Measurements from ENCODE around the gene NCBP1.
"Not testable (repeated sequence)": the region's sequence is repeated elsewhere in the genome, so short reads cannot be mapped to it uniquely, and the experiment has no call there.

Gene NCBP1

DNA sequence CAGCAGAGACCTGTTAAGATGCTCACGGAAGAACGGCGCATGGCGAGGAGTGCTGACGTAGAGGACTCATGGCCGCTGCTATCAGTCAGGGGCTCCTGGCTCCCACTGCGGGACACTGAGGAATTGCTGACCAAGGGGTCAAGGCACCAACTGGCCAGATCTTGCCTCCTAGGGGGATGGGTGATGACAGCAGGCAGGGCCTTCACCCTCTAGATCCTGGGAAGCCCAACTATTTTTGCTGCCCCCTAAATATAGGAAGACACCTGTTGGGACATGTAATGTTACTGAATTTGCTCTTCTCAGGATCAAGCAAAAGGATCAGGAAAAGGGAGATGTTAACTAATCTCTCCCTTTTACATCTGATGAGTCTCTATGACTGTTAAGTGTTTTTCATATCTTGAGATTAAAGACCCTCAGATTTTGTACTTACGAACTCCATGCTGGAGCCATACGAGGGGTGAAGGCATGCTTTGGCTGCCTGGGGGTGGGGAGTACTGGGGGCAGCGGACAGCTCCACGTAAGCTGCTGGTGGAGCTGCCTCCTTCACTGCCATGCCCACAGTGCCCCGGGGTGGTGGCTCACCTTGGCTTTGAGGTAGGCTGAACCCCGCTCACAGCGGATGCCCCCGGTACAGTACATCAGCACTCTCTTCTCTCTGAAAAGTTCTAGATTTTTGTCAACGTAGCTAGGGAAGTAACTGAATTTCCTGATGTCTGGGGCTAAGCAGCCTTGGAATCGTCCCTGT, 28.5 kb upstream of the NCBP1 start:
- no peaks in the 10 kb centered on the region for H3K27me3 Mint-ChIP-seq
- no peaks in the 10 kb centered on the region for H3K9me3 Mint-ChIP-seq
- H3K4me3 Mint-ChIP-seq, result no peak overlapping the region
- no peak overlapping the region for H3K27ac Mint-ChIP-seq
- peaks cover 49% of the 10 kb centered on the region for H3K36me3 Mint-ChIP-seq (ENCODE audit: low read depth)
- no peaks in the 10 kb centered on the region for H3K4me1 Mint-ChIP-seq (ENCODE audit: low read depth)

DNA sequence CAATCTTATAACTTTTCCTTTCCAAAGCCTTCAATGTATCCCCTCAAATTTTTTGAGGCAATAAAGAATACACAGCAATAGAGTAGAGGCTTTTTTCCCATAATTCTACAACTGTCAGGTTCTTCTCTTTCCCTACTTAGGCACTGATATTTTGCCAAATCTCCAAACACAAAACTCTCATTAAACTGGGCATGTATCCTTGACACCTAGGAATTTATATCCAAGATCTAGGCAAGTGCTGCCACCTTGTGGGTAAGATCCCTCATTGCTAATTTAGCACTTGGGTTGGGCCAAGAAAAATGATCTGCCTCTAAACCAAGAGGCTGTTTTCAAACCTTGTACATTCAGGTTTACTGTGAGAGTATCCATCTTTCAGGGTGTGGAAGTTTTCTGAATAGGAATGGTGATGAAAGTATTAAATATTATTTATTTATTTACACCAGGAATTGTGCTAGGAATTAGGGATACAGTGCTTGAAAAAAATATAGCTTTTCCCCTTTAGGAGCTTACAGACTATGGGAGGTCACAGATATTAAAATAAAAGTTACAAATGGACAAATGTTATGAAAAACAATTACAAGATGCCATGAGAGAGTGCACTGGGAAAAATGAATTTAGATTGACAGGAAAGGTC, 18.1 kb upstream of the NCBP1 start:
- H3K27me3 Mint-ChIP-seq, result no peaks in the 10 kb centered on the region

DNA sequence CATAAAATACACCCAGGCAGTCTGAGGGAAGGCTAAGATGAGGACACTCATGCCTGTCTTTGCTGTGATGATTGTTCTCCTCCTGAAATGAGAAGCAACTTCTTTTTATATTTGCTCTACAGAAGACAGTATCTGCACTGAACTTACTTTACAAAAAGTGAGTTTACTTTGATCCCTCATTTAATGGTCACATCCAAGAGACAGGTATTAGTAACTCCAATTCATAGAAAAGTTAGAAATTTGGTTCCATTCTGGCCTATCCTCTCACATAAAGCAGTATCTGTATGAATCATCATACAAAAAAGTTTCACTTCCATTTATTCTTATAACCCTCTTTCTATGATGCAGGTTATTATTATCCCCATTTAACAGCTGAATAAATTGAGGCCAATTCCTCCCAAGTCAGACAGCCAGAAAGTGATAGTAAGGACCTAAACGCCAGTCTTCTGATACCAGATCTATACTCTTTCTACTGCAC, 15.6 kb upstream of the NCBP1 start:
- H3K36me3 Mint-ChIP-seq (ENCODE audit: low read depth), result peaks cover 49% of the 10 kb centered on the region
- no peaks in the 10 kb centered on the region for H3K27me3 Mint-ChIP-seq
- no peaks in the 10 kb centered on the region for H3K9me3 Mint-ChIP-seq
- H3K4me3 Mint-ChIP-seq, result no peak overlapping the region
- H3K4me1 Mint-ChIP-seq (ENCODE audit: low read depth), result peaks cover 16% of the 10 kb centered on the region
- peak overlapping the region; percentile 63 for H3K27ac Mint-ChIP-seq

More for the DNA sequence above, 18.1 kb upstream of the NCBP1 start:
- Mint-ChIP-seq H3K4me1 (ENCODE audit: low read depth) (peaks cover 16% of the 10 kb centered on the region), H3K4me3 (no peak overlapping the region), H3K9me3 (no peaks in the 10 kb centered on the region), H3K27ac (no peak overlapping the region), H3K36me3 (ENCODE audit: low read depth) (peaks cover 42% of the 10 kb centered on the region)

DNA sequence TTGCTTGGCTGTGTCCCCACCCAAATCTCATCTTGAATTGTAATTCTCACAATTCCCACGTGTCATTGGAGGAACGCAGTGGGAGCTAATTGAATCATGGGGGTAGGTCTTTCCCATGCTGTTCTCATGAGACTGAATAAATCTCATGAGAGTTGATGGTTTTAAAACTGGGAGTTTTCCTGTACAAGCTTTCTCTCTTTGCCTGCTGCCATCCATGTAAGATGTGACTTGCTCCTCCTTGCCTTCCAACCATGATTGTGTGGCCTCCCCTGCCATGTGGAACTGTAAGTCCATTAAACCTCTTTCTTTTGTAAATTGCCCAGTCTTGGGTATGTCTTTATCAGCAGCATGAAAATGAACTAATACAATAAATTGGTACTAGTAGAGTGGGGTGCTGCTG, 13.6 kb upstream of the NCBP1 start:
- H3K27ac Mint-ChIP-seq, H3K4me3 Mint-ChIP-seq: not testable (repeated sequence)
- peaks cover 60% of the 10 kb centered on the region for H3K36me3 Mint-ChIP-seq (ENCODE audit: low read depth)

DNA sequence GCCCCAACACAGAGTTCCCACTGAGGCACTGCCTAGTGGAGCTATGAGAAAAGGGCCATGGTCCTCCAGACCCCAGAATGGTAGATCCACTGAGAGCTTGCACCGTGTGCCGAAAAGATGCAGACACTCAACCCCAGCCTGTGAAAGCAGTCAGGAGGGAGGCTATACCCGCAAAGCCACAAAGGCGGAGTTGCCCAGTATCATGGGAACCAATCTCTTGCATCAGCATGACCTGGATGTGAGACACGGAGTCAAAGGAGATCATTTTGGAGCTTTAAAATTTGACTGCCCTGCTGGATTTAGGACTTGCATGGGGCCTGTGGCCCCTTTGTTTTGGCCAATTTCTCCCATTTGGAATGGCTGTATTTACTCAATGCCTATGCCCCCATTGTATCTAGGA, 11.1 kb upstream of the NCBP1 start:
- not testable (repeated sequence) for H3K27me3 Mint-ChIP-seq, H3K27ac Mint-ChIP-seq, H3K9me3 Mint-ChIP-seq, H3K4me3 Mint-ChIP-seq
- peaks cover 15% of the 10 kb centered on the region for H3K4me1 Mint-ChIP-seq (ENCODE audit: low read depth)
- H3K36me3 Mint-ChIP-seq (ENCODE audit: low read depth), result peaks cover 53% of the 10 kb centered on the region

More for the DNA sequence above, 13.6 kb upstream of the NCBP1 start:
- H3K4me1 Mint-ChIP-seq (ENCODE audit: low read depth), result peaks cover 16% of the 10 kb centered on the region
- not testable (repeated sequence) for H3K27me3 Mint-ChIP-seq, H3K9me3 Mint-ChIP-seq

DNA sequence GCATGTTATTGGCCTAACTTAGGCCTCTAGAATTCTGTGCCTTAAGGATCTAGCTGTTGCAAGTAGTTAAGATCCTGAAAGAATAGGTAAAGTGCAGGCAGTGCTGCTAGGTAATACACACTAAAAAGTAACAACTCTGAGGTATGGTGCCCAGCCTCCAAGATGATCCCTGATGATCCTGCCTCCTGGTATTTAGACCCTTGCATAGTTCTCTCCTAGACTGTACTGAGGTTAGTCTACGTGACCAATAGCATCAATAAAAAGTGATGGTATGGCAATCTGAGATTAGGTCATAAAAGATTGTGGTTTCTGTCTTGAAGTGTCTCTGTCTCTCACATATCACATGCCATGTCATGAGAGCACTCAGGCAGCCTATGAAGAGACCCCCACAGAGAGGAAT, 9.7 kb upstream of the NCBP1 start:
- H3K4me1 Mint-ChIP-seq (ENCODE audit: low read depth), result peaks cover 8% of the 10 kb centered on the region
- H3K4me3 Mint-ChIP-seq, result no peak overlapping the region
- no peak overlapping the region for H3K27ac Mint-ChIP-seq
- no peaks in the 10 kb centered on the region for H3K9me3 Mint-ChIP-seq
- H3K36me3 Mint-ChIP-seq (ENCODE audit: low read depth), result peaks cover 50% of the 10 kb centered on the region
- H3K27me3 Mint-ChIP-seq, result no peaks in the 10 kb centered on the region

DNA sequence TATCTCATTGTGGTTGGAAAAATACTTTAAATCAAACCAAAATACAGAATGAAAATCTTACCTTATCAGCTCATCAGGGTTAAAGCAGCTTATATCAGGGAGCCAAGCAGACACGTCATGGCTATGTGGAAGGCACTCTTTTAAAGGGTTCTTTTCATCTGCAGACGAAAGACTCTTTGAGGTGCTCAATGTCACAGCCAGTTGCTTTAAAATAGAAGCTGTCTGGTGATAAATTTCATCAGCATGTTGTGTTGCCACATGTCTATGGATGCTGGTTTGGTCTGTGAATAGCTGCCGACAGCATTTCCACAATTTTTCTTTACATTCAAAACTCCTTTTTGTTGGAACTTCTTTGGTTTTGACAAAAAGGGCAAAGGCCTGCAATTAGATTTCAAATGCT, 8.0 kb upstream of the NCBP1 start:
- Mint-ChIP-seq H3K4me1 (ENCODE audit: low read depth) (peaks cover 11% of the 10 kb centered on the region), H3K4me3 (no peak overlapping the region), H3K9me3 (no peaks in the 10 kb centered on the region), H3K36me3 (ENCODE audit: low read depth) (peaks cover 44% of the 10 kb centered on the region), H3K27me3 (no peaks in the 10 kb centered on the region), H3K27ac (no peak overlapping the region)

DNA sequence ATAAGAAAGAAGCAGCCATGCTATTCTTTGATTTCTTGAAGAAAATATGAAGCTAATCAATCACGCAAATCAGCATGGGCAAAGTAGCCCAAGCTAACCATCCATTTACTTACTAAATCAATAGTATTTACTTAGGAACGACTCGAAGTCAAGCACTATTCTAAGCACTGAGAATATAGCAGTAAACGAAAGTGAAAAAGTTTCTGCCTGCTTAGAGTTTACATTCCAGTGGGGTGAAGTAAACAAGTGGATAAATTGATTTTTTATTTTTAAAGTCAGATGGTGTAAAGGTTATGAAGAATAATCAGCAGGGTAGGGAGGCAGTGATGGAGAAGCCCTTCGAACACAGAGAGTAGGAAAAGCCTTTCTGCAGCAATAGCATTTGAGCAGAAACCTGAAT, 6.0 kb upstream of the NCBP1 start:
- Mint-ChIP-seq H3K4me3 (no peak overlapping the region), H3K27ac (no peak overlapping the region), H3K4me1 (ENCODE audit: low read depth) (peaks cover 27% of the 10 kb centered on the region), H3K36me3 (ENCODE audit: low read depth) (peaks cover 26% of the 10 kb centered on the region), H3K9me3 (no peaks in the 10 kb centered on the region), H3K27me3 (no peaks in the 10 kb centered on the region)

DNA sequence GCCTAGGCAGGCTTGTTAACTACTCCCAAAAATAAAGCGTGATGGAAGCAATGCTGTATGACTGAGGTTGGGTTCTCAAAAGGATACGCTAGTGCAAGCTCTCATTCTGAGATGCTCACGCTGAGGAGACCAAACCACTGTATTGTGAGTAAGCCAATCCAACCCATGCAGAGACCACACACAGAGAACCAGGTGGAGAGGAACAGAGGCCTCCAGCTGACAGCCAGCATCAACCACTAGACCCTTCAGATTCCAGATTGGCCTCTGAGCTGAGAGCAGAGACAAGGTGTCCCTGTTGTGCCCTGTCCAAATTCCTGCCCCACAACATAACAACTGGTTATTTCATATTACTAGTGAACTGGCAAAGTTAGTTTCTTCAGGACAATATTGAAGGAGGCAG, 5.0 kb upstream of the NCBP1 start:
- H3K4me3 Mint-ChIP-seq, result no peak overlapping the region
- peaks cover 18% of the 10 kb centered on the region for H3K36me3 Mint-ChIP-seq (ENCODE audit: low read depth)
- no peaks in the 10 kb centered on the region for H3K9me3 Mint-ChIP-seq
- H3K4me1 Mint-ChIP-seq (ENCODE audit: low read depth), result peaks cover 28% of the 10 kb centered on the region
- no peaks in the 10 kb centered on the region for H3K27me3 Mint-ChIP-seq
- H3K27ac Mint-ChIP-seq, result peak overlapping the region; percentile 4

DNA sequence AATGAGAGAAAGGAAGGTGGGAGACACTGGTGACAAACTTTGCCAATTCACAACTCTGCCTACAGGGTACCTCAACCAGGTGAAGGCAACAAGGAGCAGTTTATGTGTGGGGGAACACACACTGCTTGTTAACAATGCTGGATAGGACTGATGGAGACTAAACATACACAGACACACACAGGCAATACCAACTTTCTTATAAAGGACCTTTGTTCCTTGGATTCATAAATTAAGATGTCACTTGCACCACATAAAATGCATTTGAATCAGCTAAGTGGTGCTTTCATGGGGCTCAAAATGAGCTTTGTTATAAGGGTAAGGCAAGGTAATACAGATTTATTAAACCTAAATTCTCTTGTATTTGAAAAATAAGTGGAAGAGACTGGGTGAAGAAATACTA, 4.5 kb upstream of the NCBP1 start:
- H3K4me1 Mint-ChIP-seq (ENCODE audit: low read depth), result peaks cover 28% of the 10 kb centered on the region
- peaks cover 14% of the 10 kb centered on the region for H3K36me3 Mint-ChIP-seq (ENCODE audit: low read depth)
- H3K27me3 Mint-ChIP-seq, result no peaks in the 10 kb centered on the region
- no peak overlapping the region for H3K4me3 Mint-ChIP-seq
- peak overlapping the region; percentile 4 for H3K27ac Mint-ChIP-seq
- no peaks in the 10 kb centered on the region for H3K9me3 Mint-ChIP-seq

DNA sequence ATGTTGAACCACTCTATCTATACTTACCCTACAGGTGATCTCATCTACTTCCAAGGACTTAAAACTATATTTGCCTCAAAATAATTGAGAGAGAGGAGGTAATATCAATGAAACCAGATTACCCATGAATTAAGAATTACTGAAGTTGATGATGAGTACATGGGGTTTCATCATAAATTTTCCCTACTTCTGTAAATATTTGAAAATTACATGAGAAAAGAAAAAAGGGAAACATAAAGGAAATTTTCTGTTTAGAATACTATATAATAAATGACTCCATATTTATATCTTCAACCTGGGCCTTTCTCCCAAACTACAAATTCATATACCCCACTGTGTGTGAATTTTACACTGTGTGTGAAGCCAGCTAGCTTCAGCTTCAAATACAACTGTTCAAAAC, 3.0 kb upstream of the NCBP1 start:
- H3K4me1 Mint-ChIP-seq (ENCODE audit: low read depth), result peaks cover 42% of the 10 kb centered on the region
- H3K27ac Mint-ChIP-seq, result no peak overlapping the region
- H3K9me3 Mint-ChIP-seq, result no peaks in the 10 kb centered on the region
- no peaks in the 10 kb centered on the region for H3K27me3 Mint-ChIP-seq
- no peak overlapping the region for H3K4me3 Mint-ChIP-seq
- H3K36me3 Mint-ChIP-seq (ENCODE audit: low read depth), result peaks cover 17% of the 10 kb centered on the region

DNA sequence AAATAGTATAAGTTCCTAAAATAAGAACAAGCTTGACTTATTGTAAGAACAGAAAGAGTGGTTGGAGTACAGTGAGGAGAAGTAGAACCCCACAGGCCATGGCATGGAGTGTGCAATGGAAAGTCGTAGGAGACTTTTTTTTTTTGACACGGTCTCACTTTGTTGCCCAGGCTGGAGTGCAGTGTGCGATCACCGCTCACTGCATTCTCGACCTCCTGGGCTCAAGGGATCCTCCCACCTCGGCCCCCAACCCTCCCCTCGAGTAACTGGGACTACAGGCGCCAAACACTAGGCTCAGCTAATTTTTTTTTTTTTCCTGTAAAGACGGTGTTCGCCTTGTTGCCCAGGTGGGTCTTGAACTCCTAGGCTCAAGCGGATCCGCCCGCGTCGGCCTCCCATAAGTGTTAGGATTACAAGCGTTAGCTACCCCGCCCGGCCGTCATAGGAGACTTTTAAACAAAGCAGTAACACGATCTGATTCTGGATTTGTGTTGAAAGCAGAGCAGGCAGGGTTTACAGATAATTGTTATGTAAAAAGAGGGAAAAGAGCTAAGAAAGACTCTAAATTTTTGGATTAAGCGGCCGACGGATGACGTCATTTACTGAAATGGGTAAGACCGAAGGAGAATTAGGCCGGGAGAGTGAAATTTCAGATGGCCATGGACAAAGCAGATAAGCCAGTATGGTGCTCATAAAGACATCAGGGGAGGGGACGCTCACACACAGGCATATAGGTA, 1.2 kb upstream of the NCBP1 start:
- Mint-ChIP-seq H3K4me1 (ENCODE audit: low read depth) (peaks cover 57% of the 10 kb centered on the region), H3K27ac (peak overlapping the region; percentile 97), H3K27me3 (no peaks in the 10 kb centered on the region), H3K4me3 (peak overlapping the region; percentile 96), H3K36me3 (ENCODE audit: low read depth) (peaks cover 21% of the 10 kb centered on the region), H3K9me3 (no peaks in the 10 kb centered on the region)

DNA sequence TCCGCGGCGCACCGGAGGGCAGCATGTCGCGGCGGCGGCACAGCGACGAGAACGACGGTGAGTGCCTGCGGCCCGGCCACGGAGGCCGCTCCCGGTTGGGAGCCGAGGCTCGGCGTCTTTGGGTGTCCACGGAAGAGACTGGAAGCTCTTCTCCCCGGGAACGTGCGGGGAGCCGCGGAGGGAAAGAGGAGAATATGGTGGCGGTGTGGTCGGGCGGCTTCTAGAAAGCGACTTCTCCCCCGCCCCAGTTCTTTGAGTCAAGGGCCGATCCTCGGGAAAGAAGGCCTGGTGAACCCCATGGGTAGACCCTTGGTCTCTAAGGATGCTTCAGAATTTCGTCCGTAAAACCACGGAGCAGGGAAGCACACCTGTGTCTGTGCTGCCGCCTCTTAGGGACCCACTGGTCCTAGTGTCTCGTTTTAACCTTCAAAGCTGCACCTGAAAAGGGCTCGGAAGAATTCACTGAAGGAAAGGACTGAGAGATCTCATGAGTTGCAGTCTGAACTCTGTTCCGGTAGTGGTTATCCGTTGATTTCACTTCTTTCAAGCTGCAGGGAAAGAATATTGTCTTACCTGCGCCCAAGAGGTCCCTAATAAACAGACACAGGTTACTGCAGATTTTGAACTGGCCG, 354 bp downstream of the NCBP1 start:
- Mint-ChIP-seq H3K9me3 (no peaks in the 10 kb centered on the region), H3K27ac (peak overlapping the region; percentile 93), H3K36me3 (ENCODE audit: low read depth) (peaks cover 23% of the 10 kb centered on the region), H3K4me3 (peak overlapping the region; percentile 96), H3K27me3 (no peaks in the 10 kb centered on the region), H3K4me1 (ENCODE audit: low read depth) (peaks cover 65% of the 10 kb centered on the region)

DNA sequence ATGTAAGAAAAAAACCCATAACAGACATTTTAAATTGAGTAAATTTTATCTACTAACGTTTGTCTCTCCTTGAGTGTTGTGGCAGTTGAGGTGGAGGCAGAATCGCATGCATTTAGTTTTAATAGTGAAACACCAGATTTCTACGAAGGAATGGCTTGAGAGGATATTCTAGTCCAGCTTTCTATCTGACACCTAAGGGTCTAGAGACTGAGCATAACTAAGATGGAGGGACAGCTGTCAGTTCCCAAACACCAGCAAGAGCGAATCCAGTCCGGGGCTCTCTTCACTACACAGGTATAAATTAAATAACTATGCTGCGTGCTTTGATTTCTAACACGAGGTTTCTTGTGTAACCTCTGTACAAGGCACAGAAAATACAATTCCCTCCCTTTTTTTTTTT, 1.4 kb downstream of the NCBP1 start:
- no peaks in the 10 kb centered on the region for H3K9me3 Mint-ChIP-seq
- peak overlapping the region; percentile 96 for H3K4me3 Mint-ChIP-seq
- H3K36me3 Mint-ChIP-seq (ENCODE audit: low read depth), result peaks cover 20% of the 10 kb centered on the region
- no peak overlapping the region for H3K27ac Mint-ChIP-seq
- H3K27me3 Mint-ChIP-seq, result no peaks in the 10 kb centered on the region
- H3K4me1 Mint-ChIP-seq (ENCODE audit: low read depth), result peaks cover 69% of the 10 kb centered on the region

DNA sequence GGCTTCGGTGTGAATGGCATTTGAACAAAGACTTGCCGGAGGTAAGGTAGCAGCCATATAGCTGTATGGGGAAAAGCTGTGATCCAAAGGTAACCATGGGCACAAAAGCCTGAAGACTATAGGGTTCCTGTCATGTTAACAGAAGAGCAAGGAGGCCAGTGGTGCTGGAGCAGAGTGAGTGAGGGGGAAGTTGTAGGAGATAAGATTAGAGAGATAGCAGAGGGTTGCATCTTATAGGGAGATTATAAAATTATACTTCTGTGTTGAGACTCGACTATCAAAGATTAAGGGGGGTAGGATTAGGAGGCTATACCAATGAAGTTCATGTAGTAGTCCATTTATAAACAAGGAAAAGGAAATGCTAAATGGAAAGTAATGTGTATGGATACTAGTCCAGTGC, 3.3 kb downstream of the NCBP1 start:
- Mint-ChIP-seq H3K27me3 (no peaks in the 10 kb centered on the region), H3K4me3 (peak overlapping the region; percentile 40)

More for the DNA sequence above, 3.3 kb downstream of the NCBP1 start:
- Mint-ChIP-seq H3K9me3 (no peaks in the 10 kb centered on the region), H3K4me1 (ENCODE audit: low read depth) (peaks cover 69% of the 10 kb centered on the region), H3K27ac (peak overlapping the region; percentile 50), H3K36me3 (ENCODE audit: low read depth) (peaks cover 37% of the 10 kb centered on the region)

Data from stimulated activated naive CD8-positive, alpha-beta T cell treated with anti-CD3 and anti-CD28 coated beads, Interleukin-15, Interleukin-2, amounts not matched to agents 100 ng/mL and 50 ng/mL, for 24 hours (primary cell).